NCI-H1694 treated with DMSO at 0.1 percent for 48 hours (cell line): ENCODE measurements around the gene TES.
"Not testable (repeated sequence)": the region's sequence is repeated elsewhere in the genome, so short reads cannot be mapped to it uniquely, and the experiment has no call there.

Source experiments
- DNase-seq: peaks from one replicate; lab custom pipeline; 2025; lab: John Stamatoyannopoulos, UW

TES gene

DNA sequence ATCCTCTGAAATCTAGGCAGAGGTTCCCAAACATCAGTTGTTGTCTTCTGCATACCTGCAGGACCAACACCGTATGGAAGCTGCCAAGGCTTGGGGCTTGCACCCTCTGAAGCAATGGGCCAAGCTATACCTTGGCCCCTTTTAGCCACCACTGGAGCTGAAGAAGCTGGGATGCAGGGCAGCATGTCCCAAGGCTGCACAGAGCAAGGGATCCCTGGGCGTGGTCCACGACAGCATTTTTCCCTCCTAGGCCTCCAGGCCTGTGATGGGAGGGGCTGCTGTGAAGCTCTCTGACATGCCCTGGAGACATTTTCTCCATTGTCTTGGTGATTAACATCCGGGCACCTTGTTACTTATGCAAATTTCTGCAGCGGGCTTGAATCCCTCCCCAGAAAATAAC, 34.5 kb downstream of the TES start:
- DNase-seq, result not testable (repeated sequence)

GRCh38 chr7:116246357-116246756, 36.0 kb downstream of the TES start:
- DNase-seq, result no peak

GRCh38 chr7:116249969-116250553, 39.7 kb downstream of the TES start:
- DNase-seq, result no peak

DNA sequence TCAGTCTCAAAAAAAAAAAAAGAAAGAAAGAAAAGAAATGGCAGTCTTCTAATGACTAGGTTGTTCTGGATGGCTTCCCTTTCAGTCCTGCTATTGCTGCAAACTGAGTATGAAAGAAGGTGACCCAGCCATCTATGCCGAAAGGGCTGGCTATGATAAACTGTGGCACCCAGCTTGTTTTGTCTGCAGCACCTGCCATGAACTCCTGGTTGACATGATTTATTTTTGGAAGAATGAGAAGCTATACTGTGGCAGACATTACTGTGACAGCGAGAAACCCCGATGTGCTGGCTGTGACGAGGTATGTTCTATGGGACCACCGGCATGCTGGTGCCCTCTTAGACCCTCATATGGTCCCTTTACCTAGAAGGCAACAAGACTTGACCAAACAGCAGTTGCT, 41.3 kb downstream of the TES start:
- no peak for DNase-seq

DNA sequence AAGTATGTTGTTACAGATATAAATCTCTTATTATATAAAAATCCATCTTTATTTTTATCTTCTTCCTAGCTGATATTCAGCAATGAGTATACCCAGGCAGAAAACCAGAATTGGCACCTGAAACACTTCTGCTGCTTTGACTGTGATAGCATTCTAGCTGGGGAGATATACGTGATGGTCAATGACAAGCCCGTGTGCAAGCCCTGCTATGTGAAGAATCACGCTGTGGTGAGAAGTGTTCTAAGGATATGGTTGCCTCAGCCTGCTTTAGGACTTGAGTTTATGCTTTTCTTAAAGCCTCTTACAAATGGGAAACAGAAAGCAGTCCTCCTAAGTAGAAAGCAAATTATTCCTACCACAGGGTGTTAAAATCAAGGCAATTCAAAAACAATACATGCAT, 41.9 kb downstream of the TES start:
- DNase-seq, result no peak

- no peak for DNase-seq
Observed at GRCh38 chr7:116257156-116257555, 46.8 kb downstream of the TES start.

DNA sequence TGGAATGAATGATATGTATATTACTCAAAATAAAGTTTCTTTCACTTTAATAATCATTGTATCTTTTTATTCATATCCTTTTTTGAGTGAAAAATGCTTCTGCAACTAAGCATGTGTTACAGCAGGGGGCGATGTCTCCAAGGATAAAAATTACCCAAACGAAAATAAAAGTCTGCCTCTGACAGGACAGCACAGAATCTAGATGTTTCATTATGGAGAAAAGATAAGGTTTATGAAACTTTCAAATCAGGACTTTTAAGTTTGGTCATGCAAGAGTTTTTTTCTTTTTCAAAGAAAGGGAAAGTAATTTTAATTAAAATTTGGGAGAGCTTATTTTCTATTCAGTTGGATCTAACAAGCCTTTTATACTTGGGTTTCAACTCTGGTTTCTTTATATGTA, 48.4 kb downstream of the TES start:
- peak; percentile 28 for DNase-seq

- DNase-seq, result no peak
Observed at GRCh38 chr7:116259156-116259870, 49.0 kb downstream of the TES start.

DNA sequence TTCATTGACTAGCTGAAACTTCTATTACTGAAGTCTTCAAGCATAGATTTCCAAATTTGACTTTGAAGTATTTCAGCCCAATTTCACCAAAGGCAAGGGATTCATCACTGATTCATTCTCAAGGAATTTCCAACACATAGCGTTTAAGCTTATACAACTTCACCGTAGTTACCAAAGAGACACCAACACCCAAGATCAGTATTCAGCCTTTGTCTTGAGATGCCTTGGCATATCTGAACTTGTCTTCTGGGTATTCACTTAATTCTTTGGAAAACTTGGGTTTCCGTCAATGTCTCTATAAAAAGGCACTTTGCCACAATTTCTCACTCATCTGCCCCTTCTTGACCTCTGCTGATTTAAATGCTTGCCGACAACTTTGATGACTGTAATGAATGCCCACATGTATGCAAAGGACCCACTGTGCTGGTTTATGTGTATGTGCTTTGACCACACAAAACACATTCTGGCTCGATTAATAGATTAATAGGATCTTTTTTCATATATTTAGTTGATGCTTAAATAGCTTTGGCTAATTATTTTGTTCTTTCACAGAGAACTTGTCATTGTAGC, 49.6 kb downstream of the TES start:
- DNase-seq, result no peak

DNA sequence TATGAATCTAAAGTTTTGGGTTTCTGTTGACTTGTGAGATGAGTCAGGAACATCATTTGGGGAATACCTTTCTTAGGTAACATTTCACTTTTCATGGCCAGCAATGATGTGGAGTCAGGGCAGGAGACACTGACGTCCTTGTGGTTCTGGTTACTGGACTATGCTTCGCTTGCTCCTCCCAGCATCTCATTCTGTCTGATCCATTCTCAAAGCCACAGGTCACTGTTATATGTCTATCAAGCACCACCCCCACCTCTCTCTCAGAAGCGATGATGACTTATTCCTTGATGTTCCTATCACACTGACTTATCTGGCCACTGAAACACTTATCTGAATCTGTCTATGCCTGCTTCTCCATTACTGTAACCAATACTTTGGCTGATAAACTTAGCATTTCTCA, 51.6 kb downstream of the TES start:
- no peak for DNase-seq

DNA sequence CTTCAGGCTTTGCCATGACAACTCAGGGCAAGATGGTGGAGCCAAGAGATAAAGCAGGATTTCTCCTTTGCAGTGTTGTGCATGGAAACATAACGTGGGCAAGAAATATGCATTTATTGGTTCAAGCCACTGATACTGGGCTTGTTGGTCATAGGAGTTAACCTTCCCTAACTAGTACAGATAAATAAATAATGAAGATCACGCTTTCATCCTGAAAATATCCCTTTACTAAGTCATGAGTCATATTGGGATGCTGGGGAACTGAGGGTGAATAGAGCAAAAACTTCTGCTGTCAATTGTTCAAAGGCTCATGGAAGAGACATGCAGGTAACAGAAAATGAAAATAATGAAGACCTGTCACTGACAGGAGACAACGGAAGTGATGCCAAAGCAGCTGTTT, 55.5 kb downstream of the TES start:
- DNase-seq, result no peak

DNA sequence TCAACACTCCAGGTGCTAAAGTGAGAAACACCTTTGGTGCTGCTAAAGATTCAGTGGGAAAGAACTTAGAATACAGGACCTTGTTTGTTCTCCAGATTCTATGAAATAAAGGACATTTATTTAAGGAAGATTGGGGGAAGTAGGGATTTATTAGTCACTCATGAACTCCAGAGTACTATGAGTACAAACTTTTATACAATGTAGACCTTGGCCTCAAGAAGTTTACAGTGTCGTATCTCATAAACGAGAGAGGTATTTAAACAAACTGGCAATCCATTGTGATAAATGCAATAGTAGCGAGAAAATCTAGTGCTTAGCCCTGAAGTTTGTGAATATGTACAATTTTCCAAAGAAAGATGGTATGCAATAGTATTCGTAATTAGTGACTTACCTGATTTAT, 59.1 kb downstream of the TES start:
- DNase-seq, result no peak

DNA sequence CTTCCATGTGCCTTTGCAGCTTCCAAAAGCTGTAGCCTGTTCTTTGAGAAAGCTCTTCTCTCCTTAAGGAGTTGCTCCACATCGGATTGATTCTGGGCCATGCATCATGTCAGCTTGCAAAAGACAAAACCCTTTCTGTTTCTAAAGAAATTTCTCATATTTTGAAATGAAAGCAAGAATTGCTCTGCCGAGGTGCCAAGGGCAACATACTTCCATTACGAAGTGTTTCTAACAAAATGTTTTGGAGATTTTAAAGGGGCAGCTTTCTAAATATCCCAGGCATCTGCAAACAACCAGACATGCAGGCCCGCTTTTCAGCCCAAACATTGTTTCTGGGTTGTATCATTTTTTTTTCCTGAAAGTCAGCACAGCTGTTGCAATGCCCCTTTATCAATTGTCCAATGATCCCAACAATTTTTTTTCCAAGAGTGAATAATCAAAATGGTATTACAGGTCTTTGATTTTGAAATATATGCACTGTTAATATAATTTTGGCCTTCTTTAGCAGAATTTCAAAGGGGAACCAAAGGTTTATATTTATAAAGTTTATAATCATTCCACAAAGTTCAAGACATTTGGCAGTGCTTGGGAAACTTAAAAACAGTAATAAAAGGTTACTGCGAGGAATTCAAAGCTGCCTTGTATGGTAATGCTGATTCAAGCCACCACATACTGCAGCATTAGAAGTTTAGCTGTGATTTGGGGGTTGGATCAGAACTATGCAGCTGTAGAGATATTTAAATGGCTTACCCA, 61.0 kb downstream of the TES start:
- DNase-seq, result no peak

GRCh38 chr7:116271963-116272886, 61.9 kb downstream of the TES start:
- no peak for DNase-seq

DNA sequence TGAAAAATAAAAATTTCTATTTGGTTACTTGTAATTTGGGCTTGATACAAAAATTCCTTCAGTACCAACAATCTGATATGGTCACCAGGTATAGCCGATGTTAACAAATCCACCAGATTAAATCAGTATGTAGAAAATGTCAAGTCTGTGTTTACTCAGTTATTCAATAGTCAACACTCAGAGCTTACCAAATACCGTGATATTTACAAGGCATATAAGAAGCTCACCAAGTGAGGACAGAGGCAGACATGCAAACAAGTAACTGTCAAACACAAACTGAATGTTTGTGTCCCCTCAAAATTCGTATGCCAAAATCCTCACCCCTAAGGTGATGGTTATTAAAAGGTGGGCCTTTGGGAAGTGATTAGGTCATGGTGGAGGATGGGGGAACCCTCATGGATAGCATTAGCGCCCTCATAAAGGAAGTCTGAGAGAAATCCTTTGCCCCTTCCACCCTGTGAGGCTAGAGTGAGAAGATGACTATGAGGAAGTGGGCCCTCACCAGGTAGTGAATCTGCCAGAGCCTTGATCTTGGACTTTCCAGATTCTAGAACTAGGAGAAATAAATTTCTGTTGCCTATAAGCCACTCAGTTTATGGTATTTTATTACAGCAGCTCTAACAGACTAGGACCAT, 63.1 kb downstream of the TES start:
- no peak for DNase-seq

DNA sequence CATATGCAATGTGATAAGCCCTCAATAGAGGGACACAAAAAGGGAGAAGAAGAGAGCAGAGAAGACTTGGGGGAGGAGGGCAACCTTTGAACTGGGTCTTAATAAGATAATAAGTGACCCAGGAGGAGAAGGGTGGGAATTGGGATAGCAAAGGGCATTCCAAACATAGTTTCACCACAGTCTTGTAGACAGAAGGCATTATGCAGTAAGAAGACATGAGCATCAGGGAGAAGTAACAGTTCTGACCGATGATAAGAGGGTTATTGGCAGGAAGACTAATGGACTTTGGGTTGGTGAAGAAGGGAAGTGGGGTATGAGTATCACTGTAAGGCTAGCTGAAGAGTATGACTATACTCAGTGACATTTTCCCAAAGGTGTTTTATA, 63.6 kb downstream of the TES start:
- no peak for DNase-seq

- DNase-seq, result no peak
Observed at GRCh38 chr7:116277070-116277469, 66.7 kb downstream of the TES start.

- DNase-seq, result no peak
Observed at GRCh38 chr7:116279217-116279616, 68.9 kb downstream of the TES start.

- DNase-seq, result no peak
Observed at GRCh38 chr7:116280803-116281202, 70.5 kb downstream of the TES start.

- DNase-seq, result no peak
Observed at GRCh38 chr7:116283595-116284204, 73.4 kb downstream of the TES start.

- no peak for DNase-seq
Observed at GRCh38 chr7:116284390-116284789, 74.1 kb downstream of the TES start.
